GM04504 (cell line): ENCODE data around the gene TRIM31.
"Not testable (repeated sequence)": the region's sequence is repeated elsewhere in the genome, so short reads cannot be mapped to it uniquely, and the experiment has no call there.

Experiments used
- DNase-seq: peaks from one replicate; pipeline ENCODE4 v3.0.0-alpha.2; 2012; ENCODE audit warnings: low read depth

The TRIM31 gene

GRCh38 chr6:30149234-30149633 is 36.3 kb upstream of the TRIM31 start:
- DNase-seq: no peak

- no peak for DNase-seq
These were observed 34.2 kb upstream of the TRIM31 start for GRCh38 chr6:30147096-30147495.

GRCh38 chr6:30145818-30146217 is 32.9 kb upstream of the TRIM31 start:
- DNase-seq: no peak

GRCh38 chr6:30144811-30145210 is 31.9 kb upstream of the TRIM31 start:
- no peak for DNase-seq

DNA sequence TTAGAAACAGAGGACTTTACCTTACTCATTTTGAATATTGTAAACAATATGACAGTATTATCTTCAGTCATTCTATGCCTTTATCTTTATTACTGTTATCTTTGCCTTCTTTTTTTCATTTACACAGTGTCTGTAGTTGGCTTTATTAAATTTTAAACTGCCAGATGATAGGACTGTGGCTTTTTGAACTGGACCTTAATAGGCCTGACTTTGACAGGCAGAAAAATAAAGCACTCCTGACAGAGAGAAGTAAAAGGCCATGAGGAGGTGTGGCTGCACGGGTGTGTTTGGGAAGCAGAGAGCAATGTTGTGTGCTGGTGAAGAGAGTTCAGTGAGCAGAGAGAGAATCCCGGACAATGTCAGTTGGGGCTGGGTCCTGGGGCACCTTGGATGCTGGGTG is 30.9 kb upstream of the TRIM31 start:
- DNase-seq: no peak

- DNase-seq: no peak
These were observed 29.8 kb upstream of the TRIM31 start for GRCh38 chr6:30142665-30143064.

DNA sequence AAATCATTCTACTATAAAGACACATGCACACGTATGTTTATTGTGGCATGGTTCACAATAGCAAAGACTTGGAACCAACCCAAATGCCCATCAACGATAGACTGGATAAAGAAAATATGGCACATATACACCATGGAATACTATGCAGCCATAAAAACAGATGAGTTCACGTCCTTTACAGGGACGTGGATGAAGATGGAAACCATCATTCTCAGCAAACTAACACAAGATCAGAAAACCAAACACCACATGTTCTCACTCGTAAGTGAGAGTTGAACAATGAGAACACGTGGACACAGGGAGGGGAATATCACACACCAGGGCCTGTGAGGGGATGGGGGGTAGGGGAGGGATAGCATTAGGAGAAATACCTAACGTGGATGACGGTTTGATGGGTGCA is 27.4 kb upstream of the TRIM31 start:
- DNase-seq: not testable (repeated sequence)

DNA sequence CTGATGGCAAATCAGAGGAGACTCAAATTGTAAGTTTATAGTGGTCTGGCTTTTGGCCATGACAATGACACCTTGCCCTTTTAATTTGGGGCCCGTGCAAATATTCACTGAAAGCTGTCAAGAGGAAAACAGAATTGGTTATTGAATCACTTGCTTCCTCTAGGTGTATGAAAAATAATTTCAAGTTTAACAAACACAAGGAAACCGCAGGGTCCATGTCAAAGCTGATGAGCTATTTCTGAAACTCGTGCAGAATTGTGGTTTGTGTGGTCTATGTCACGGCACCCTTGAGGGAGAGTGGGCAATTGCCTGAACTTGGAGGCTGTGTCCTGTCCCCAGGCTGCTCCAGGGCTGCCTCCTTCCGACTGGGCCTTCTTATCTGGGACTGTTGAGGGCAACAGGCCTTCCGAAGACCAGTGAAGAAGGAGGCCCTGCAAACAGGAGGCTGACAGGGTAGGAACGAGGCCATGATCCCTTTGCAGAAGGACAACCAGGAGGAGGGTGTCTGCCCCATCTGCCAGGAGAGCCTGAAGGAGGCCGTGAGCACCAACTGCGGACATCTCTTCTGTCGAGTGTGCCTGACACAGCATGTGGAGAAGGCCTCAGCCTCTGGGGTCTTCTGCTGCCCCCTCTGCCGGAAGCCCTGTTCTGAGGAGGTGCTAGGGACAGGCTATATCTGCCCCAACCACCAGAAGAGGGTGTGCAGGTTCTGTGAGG is 23.8 kb upstream of the TRIM31 start:
- DNase-seq: no peak

DNA sequence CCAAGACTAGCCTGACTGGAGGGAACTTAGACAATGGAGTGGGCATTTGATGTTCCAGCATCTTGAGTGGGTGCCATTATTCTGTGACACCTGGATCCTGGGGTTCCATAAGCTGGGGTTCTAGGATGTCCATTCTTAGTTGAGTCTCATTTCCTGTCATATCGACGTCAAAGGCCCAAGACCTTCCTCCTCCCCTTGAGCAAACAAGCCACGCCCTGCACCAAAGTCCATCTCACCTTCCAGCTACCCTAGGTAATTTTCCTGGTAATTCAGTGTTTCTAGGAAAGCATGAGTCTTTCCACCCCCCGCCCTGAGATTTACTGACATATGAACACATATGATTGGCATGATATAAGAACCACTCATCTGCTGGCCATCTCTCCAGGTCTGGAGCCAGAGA is 22.9 kb upstream of the TRIM31 start, which contains the start of gene TRIM40:
TRIM40 (plus strand) TSS at position 384 of the 400 bp plus-strand sequence. CDS start 897 bp downstream, outside the sequence.
- DNase-seq: no peak

DNA sequence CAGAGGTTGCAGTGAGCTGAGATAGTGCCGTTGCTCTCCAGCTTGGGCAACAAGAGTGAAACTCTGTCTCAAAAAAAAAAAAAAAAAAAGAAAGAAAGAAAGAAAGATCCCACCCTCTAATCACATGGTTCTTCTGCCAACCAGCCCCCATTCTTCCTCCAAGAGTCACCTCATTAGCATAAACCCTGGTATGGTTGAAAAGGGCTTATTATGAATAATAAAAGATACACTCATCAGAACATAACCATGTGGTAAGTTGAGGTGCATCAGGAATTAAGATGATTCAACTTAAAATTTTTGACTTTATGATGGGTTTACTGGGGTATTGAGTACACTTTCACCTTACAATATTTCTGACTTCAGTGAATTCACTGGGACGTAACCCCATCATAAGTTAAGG is 22.3 kb upstream of the TRIM31 start:
- no peak for DNase-seq

- no peak for DNase-seq
These were observed 19.1 kb upstream of the TRIM31 start for GRCh38 chr6:30131947-30132497.

GRCh38 chr6:30130887-30131862 is 18.3 kb upstream of the TRIM31 start:
- DNase-seq: peak; percentile 63

GRCh38 chr6:30130179-30130679 is 17.3 kb upstream of the TRIM31 start:
- no peak for DNase-seq

- DNase-seq: no peak
These were observed 16.6 kb upstream of the TRIM31 start for GRCh38 chr6:30129265-30130178.

GRCh38 chr6:30127238-30128093 is 14.6 kb upstream of the TRIM31 start:
- DNase-seq: no peak

- DNase-seq: peak; percentile 58
These were observed 9.6 kb upstream of the TRIM31 start for GRCh38 chr6:30122515-30122914.

GRCh38 chr6:30121446-30122366 is 8.8 kb upstream of the TRIM31 start:
- no peak for DNase-seq

- not testable (repeated sequence) for DNase-seq
These were observed 5.8 kb upstream of the TRIM31 start for GRCh38 chr6:30118691-30119090.

GRCh38 chr6:30116724-30117123 is 3.8 kb upstream of the TRIM31 start:
- DNase-seq: no peak
